Fibroblast of skin of scalp (primary cell): ENCODE results near the gene RFX3. TPM values are rescaled to one million over a fixed set of nuclear protein-coding genes. Genes with fewer than 3 reads are reported as not detected.

ENCODE experiments used
- DNase-seq: peaks from one replicate; pipeline ENCODE4 v3.0.0-alpha.2; 2013
- polyA plus RNA-seq, 2 experiments: library from polyadenylated mRNA; unstranded; fragments of 120-200 nt; gene quantifications; one replicate each; pipeline ENCODE4 v1.2.1, GENCODE V29; 2013; ENCODE audit not compliant: insufficient read length in 2 of 2

The RFX3 gene
- polyA plus RNA-seq (2013, experiment 1 of 2; ENCODE audit: insufficient read length): 1.4 TPM
- polyA plus RNA-seq (2013, experiment 2 of 2; ENCODE audit: insufficient read length): 1.7 TPM

DNA sequence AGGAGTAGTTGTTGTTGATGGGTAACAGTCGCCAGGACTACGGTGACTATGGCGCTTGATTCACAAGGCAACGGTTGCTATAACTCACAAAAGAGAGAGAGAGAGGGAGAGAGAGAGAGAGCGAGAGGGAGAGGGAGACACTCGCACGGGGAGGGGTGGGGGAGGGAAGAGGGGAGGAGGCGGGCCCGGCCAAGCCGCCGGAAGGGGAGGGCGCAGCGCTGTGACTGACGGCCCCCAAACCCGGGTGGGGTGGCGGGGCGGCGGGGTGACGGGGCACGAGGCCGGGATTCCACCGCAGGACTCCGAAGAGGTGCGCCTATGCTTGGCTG, at the start of gene RFX3:
Gene RFX3 (minus strand): TSS at position 166 of the 329 bp plus-strand sequence. CDS start 130,413 bp downstream, outside the sequence.
- peak; percentile 97 for DNase-seq

DNA sequence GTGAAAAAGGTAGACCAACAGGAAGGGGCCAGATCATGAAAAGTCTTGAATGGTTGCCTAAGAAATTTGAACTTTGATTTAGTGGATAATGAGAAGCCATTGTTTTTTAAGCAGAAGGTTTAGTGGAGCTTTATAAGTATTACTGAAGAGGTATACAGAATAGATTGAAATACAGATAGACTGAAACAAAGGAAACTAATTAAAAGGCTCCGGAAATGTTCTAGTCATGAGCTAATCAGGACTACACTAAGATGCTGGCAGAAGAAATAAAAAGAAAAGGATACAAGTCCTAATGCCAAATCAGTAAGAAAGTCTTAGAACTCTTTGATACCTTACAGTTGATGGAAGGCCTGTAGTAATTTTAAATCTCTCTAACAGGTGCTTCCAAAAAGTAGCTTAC, 45.7 kb upstream of the RFX3 start:
- no peak for DNase-seq

DNA sequence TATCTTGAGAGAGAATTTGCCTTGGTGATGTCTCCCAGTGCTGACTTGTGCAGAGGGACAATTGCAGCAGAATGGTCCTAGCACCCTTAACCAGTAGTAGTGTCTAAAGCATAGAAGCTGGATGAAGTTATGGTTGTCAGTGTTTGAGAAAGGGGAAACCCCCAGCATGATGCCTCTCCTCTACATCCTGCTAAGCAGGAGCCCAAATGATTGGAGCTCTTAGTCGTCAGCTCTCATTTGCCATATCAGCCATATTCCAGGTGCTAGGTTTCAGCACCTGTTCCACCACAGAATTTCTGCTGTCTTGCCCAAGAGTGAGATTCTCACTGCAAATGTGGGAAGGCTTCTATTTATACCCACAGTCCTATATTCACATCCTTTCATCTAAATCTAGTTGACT, 43.7 kb upstream of the RFX3 start:
- no peak for DNase-seq

DNA sequence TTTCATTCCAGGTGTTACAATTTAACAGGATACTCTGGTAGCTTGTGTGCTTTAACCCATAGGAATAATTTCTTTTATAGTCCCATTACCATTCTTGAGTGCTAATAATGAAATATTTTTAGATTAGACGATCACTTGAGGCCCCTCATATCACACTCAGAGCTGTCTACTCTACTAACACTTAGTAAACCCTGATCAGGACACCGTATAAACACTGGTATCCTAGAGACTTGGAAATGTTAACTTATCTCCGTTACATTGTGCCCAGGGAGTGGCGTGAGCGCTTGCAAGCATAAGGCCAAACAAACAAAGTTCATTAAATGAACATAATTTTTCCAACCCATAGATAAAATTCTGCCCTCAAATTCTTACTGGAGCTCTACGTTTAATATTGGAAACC, 42.2 kb upstream of the RFX3 start:
- no peak for DNase-seq

DNA sequence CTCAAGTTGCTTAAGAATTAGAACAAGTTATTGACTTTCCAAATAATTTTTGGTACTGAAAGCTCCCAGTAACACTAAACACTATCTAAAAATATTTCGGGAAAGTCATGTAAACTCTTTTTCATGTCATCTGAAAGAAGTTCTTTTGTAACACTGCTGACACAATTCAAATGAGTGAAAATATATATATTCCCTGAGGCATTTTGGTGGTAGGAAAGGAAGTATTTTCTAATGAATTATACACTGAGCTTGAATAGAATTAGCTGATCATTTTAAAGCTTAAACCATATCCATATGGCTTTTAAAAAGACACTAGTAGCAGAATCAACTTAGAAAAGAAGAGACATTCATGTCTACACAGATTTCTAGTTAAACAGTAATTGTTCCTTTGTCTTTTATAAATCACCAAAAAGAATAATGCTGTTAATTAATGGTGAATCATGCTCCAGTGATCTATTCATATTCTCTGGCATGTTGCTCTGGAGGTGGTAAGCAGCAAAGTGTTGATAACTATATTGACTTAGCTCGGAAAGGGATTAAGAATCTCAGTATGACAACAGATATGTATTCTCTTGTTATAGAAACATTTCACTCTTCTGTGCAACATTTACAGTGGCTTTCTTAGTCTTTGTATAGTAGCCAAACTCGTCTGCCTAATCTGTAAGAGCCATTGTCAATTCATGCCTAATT, 27.4 kb upstream of the RFX3 start:
- DNase-seq: no peak

DNA sequence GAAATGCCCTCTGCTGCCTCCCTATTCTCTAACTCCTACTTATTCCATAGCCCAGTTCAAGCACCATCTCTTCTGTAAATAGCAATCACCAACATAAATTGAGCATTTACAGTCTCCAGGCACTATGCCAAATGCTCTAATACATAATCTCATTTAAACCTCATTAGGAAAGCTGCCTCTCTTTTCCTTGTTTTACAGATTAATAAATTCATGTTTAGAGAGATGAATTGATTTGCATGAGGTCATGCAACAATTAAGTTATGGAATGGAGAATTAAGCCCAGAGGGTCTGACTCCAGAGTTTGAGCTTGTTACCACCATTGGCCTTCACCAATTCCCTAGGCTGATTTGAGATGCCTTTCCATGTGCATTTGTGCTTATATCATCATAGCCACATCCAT, 23.4 kb upstream of the RFX3 start:
- DNase-seq: no peak

DNA sequence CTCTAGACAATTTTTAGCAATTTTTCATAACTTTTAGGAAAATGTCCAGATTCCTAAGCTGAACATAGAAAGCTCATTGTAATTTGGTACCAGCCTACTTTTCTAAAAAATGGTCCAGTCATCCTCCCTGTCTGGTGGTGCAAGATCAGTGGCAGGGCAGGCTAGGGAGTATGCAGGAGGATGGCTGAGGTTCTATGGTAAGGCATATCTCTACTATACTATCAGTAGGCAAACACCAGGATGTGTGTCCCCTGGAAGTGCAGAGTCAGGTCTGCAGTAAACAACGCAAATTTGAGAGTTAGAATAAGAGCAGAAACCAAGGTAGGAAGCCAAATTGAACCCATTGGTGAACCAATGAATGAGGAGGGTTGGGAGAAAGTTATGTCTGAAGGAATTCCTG, 22.8 kb upstream of the RFX3 start:
- no peak for DNase-seq

DNA sequence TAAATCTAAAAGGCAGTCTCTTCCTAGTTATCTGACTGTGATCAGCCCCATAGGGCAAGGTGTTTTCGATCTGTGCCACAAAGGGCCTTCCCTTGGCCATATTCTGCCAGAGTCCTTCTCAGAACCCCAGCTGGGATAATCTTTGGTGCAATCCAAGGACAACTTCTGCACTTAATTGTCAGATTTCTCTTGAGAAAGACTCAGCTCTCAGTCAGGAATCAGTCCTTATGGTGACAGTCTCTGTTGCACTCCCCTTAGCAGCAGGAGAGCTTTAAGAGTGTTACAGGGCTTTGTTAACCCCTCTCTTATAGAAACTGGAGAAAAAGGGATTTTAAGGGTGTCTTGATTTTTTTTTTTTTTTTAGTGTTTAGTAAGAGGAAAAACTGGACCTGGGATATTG, 15.4 kb upstream of the RFX3 start:
- DNase-seq: no peak

DNA sequence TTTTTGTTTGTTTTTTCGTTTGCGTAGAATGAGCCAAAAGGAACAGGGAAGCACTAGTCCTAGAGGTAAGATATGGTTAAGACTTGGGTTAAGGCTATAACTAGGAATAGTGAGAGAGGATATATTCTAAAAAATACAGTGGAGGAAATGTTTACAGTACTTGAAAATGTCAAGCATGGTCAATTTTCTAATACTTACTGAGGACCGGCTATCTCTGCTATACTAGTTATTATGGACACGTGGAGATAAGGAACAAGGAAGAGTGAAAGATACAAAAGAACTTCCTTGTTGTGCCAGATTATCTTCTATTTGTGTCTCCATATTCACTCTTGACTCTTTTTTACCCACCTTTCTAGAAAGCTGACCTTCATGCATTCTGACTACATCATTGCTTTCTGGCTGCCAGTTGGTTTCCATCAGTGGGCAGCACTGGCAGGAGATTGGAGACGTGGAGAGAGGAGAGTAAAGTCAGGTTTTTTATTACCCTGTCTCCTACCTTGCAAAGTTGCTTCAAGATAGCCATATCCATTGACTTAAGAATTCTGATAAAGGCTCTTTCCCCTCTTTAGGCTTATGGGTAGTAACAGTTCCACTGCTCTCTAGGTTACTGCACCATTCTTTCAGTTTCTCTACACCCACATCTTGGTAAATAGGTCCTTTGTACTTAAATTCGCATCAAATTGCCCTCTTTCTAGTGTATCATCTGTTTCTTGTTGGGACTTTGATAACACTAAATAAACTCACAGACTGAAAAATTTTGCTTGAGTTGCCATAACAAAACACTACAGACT, 9.0 kb upstream of the RFX3 start:
- DNase-seq: no peak

DNA sequence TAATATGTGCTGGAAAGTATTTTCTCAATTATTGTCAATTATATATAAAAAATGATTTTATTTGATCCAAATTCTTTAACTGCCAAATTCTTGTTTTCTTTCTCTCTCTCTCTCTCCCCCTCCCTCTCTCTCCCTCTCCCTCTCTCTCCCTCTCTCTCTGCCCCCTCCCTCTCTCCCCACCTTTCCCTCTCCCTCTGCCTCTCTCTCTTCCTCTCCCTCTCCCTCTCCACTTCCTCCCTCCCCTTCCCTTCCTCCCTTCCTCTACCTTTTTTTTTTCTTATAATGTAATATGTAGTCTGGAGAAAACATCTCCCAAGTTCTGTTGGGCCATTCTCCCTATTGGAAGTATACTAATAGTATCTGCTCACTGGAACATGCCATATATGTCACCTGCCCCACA, 6.4 kb upstream of the RFX3 start:
- no peak for DNase-seq

DNA sequence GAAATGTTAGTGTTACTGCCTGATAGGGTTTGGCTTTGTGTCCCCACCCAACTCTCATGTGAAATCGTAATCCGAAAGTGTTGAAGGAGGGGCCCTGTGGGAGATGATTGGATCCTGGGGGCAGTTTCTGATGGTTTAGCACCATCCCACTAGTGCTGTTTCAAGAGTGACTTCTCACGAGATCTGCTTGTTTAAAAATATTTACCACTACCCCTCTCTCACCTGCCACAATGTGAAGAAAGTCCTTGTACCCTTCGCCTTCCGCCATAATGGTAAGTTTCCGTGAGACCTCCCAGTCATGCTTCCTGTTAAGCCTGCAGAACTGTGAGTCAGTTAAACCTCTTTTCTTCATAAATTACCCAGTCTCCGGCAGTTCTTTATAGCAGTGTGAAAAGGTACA, 2.6 kb upstream of the RFX3 start:
- DNase-seq: no peak

DNA sequence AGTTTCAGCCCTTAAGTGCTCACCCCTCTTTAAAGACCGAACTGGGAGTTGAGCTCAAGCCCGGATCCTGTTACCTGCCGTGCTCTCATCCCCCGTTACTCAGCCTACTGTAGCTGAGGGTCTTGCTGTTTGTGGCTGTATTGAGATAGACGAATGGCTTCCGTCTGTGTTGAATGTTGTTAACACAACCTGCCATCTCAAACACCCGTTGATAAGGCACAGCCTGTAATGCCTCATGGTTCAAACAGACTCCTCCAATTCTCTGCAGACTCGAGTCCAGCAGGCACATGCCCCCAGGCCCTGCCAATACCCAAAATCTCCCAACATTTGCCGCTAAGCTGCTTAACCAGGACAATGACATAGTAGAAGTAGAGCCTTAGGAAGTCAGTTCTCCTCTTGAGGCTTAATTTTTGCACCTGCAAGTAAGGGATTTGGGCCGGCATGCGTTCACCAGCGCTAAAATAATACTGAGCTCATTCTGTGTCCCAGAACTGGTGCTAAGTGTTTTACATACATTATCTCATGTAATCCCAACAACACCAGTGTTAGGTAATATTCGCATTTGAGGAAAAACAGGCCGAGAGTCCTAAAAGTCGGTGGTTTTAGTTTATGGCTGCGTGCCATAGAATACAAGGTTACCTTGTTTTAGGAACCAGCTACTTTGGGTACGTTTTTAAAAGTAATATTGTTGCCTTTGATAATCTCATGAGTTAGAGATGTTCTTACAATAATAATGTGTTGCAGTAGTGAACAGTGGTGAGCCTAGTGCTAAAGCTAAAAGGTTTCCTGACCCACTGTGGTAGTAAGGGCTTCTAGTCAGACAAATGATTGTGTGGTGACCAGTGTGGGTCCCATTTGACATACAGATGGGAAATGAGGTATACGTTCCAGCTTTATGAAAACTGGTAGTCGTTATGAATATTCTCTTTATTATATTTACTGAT, 1.5 kb upstream of the RFX3 start:
- DNase-seq: no peak

DNA sequence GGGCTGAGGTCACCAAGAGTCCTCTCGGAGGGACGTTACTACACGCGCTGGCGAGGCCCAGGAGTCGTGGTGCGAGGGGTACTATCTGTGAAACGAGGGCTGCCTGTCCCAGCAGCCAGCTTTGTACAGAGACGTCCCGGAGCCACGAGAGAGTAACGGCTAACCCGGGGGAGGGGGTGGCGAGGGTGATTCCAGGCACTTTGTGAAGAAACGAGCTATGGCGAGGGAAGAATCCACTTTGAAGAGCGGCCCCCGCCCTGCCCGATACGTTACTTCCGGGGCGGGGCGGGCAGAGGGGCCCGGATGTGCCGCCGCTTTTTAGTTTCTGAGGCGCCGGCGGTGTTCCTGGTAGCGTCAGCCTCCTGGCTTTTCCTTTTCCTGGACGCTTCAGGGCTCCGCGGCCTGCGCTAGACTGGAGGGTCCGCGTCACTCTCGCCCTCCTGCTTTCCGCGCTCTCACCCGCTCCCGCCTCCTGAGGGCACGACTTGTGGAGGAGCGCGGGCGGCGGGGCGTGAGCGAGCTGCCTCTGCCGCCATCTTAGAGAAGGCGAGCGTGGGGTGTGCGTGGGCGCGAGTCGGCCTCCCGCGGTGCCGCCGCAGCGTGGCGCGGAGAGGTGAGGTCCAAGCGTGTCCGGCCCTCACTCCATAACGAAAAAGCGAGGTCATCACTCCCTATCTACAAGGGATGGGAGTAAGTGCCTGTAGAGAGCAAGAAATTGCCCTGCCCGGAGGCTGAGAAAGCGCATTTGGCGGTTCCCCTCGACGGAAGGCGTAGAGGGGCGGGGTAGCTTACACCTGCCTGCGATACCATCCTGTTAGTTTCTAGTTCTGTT, 580 bp upstream of the RFX3 start:
- peak; percentile 90 for DNase-seq

DNA sequence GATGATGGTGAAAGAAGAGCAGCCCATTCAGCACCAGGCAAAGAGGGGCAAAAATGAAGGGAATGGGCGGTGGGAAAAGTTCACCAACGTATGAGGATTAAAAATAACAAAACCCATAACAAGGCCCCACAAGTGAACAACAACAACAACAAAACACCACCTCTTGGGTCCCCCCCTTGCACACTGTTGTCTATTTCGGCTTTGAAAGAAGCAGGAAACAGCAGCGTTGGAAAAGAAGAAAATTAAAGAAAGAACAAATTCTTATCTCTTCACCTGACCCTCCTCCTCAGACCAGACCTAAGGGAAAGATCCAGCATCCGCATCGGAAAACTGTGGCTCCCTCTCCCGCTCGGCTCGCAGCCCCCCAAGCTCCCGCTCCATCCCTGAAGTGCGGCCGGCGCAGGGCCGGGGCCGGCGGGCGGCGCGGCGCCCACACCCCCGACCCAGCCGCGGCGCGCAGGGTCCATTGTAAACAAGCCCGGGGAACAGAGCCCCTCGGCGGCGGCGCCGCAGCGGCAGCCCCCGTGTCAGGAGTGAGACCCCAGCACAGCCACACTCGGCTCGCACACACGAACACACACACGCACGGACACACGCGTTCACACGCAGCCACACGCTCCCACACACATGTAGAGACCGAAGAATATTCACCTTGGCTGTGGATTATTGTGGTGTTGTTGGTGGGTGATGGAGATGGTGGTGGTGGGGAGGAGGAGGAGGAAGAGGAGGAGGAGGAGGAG, 535 bp downstream of the RFX3 start:
- DNase-seq: no peak

DNA sequence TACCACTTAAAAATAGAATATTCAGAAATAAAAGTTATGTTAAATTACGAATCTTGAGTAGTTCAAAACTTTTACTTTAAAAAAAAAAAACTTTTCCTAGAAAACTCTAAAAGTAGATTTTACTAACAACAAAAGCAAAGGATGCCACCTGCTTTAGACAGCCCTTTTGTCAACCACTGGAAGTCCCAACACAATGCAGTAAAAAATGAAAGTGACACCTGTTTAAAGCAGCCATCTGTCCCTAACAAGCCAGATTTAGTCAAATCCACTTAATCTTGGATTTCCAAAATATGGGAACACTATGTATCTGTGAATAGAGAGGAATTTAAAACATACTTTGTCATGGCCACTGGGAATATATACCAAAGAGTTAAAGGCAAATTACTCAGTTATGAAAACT, 3.8 kb downstream of the RFX3 start:
- no peak for DNase-seq

DNA sequence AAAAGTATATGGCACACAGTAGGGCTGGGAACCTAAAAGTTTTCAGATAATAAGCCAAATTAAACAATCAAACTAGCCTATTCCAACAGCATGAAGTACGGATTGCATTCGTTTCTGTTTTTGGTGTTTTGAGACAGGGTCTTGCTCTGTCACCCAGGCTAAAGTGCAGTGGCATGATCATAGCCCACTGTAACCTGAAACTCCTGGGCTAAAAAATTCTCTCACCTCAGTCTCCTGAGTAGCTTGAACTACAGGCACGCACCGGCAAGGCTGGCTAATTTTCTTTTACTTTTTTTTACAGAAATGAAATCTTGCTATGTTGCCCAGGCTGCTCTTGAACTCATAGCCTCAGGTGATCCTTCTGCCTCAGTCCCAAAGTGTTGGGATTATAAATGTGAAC, 5.2 kb downstream of the RFX3 start:
- DNase-seq: no peak

DNA sequence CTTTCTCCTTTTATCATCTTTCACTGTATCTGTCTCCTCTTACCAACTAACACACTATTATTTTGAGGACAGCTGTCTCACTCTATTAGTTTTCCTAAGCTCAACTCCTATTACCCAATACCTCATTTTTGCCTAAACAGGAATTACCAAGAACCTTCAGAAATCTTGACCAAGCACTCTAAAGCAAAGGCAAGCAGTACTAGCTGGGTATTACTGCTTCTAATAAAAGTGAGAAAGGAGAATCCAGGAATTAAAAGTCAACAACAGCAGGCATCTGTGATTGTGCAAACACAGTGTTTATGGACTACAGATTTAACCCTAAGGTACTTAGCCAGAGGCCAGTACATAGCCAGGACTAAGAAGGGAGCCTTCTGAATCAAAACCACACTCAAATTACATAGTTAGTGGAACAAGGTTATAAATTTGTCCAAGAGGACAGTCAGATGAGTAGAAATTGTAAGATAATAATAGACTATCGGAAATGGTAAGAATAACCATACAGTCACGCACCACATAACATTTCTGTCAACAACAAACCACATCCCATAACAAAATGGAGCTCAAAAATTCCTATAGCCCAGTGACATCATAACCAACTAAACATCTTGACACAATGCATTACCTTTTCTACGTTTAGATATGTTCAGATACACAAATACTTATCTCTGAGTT, 8.3 kb downstream of the RFX3 start:
- DNase-seq: no peak

DNA sequence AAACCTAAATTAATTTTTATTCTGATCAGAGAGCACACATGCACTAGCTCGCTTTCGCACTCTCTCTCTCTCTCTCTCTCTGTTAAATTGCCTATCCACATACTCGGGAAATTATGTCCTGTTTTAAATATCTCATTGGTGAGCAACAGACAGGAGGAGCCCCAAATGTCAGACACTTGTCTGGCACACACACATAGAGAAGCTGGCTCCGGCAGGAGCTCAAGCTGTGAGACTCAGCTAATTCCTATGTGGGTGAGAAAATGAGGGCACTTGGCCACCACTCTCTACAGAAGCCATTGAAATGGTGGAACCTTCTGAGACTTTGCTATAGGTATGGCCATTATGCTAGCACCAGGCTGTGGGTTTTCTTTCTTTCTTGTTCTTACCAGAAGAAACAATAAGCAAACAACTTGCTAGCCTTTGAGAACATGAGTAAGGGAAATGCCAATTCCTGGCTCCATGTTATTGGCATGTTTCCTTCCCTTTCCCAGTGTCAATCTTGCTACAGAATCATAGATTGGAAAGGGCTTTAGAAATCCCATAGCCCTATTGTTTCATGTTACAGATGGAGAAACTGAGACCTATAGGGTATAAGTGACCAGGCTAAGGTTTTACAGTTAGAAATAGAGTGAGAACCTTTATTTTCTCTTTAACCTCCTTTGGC, 9.0 kb downstream of the RFX3 start:
- DNase-seq: peak; percentile 34

DNA sequence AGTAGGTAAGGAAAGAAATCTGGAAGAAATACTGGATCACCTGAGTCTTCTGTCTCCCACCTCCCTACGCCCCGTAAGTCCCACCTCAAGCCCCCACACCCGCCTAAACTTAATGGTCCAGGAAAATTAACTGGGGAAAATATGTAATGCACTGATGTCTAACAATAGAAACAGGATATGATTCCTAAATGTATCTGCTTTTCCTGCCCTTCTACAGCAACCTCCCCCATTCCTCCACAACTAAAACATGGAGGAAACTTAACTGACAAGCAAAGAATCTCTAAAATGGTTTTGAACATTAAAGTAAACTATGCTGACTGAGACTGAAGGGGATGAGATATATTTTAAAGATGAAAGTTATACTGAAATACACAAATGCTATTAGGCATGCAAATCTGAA, 10.4 kb downstream of the RFX3 start:
- no peak for DNase-seq

DNA sequence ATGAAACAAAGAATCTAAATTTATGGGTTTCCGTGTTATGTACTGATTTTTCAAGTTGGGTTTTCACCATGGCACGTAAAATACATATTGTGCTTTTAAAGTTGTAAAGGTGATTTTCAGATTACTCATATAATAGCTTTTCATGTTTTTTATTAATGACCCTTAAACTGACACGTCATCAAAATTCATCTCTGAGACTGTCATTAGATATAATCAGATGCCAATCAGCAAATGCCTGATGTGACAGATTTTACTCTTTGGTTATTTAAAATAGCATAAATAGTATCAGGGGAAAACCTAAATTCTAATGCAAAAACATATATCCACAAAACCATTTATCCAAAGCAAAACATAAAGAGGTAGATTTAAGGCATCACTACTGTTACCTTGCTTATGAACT, 11.0 kb downstream of the RFX3 start:
- DNase-seq: no peak
